GM12891 (cell line): ENCODE data around the gene VPS13A.

Experiments used
- POLR2A ChIP-seq: IDR thresholded peaks from 2 replicates; pipeline ENCODE4 v1.6.1; 2011; ENCODE audit warnings: low read depth, low read length, control low read depth
- POLR2AphosphoS5 ChIP-seq: IDR thresholded peaks from 2 replicates; pipeline ENCODE4 v1.6.1; 2011; ENCODE audit warnings: low read depth, low read length, control low read depth
- SPI1 ChIP-seq: IDR thresholded peaks from 2 replicates; pipeline ENCODE4 v1.6.1; 2011; ENCODE audit warnings: low read depth, low read length, control low read depth

- TF ChIP-seq SPI1 (no peak), POLR2A (no peak), POLR2AphosphoS5 (no peak)
Measured at GRCh38 chr9:77422969-77423368, 245.6 kb downstream of the VPS13A start.
